NCI-H748 (cell line): ENCODE measurements around the gene SERGEF.

Source experiments
- DNase-seq: peaks from one replicate; lab custom pipeline; 2025; ENCODE audit not compliant: unreplicated experiment; lab: John Stamatoyannopoulos, UW

Gene SERGEF

GRCh38 chr11:17821648-17822400 is 191.0 kb downstream of the SERGEF start:
- no peak for DNase-seq

- no peak for DNase-seq
Measured at GRCh38 chr11:17816232-17816931, 196.5 kb downstream of the SERGEF start.

GRCh38 chr11:17814546-17814945 is 198.3 kb downstream of the SERGEF start:
- DNase-seq, result no peak

GRCh38 chr11:17813391-17814059 is 199.3 kb downstream of the SERGEF start:
- DNase-seq, result no peak

- DNase-seq, result no peak
Measured at GRCh38 chr11:17812865-17813187, 200.0 kb downstream of the SERGEF start.

GRCh38 chr11:17812091-17812864 is 200.6 kb downstream of the SERGEF start:
- DNase-seq, result peak; percentile 93

GRCh38 chr11:17811352-17811751 is 201.5 kb downstream of the SERGEF start:
- DNase-seq, result no peak

- no peak for DNase-seq
Measured at GRCh38 chr11:17810746-17811145, 202.1 kb downstream of the SERGEF start.

GRCh38 chr11:17810041-17810440 is 202.8 kb downstream of the SERGEF start:
- DNase-seq, result no peak

GRCh38 chr11:17807034-17807433 is 205.8 kb downstream of the SERGEF start:
- DNase-seq, result no peak

GRCh38 chr11:17805873-17806272 is 207.0 kb downstream of the SERGEF start:
- no peak for DNase-seq

- no peak for DNase-seq
Measured at GRCh38 chr11:17805043-17805442, 207.8 kb downstream of the SERGEF start.

GRCh38 chr11:17803754-17804334 is 209.0 kb downstream of the SERGEF start:
- peak; percentile 70 for DNase-seq

GRCh38 chr11:17802491-17802890 is 210.4 kb downstream of the SERGEF start:
- peak; percentile 56 for DNase-seq

GRCh38 chr11:17801166-17801565 is 211.7 kb downstream of the SERGEF start:
- DNase-seq, result no peak

- no peak for DNase-seq
Measured at GRCh38 chr11:17799147-17799546, 213.7 kb downstream of the SERGEF start.

GRCh38 chr11:17798716-17799115 is 214.1 kb downstream of the SERGEF start:
- no peak for DNase-seq

- DNase-seq, result no peak
Measured at GRCh38 chr11:17798253-17798652, 214.6 kb downstream of the SERGEF start.

GRCh38 chr11:17796154-17796553 is 216.7 kb downstream of the SERGEF start:
- DNase-seq, result no peak

GRCh38 chr11:17794981-17795380 is 217.9 kb downstream of the SERGEF start:
- DNase-seq, result no peak

GRCh38 chr11:17793642-17794170 is 219.1 kb downstream of the SERGEF start:
- no peak for DNase-seq
